ENCODE data around the gene IP6K2. TPM values are rescaled to one million over a fixed set of nuclear protein-coding genes. Genes with fewer than 3 reads are reported as not detected.

IP6K2 gene, protein sequence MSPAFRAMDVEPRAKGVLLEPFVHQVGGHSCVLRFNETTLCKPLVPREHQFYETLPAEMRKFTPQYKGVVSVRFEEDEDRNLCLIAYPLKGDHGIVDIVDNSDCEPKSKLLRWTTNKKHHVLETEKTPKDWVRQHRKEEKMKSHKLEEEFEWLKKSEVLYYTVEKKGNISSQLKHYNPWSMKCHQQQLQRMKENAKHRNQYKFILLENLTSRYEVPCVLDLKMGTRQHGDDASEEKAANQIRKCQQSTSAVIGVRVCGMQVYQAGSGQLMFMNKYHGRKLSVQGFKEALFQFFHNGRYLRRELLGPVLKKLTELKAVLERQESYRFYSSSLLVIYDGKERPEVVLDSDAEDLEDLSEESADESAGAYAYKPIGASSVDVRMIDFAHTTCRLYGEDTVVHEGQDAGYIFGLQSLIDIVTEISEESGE
- total RNA-seq = 28.7 and 62.6 TPM in 2 replicates

GRCh38 chr3:48716982-48717746, at the start of gene IP6K2:
IP6K2 (minus strand) TSS chr3:48717221; CDS start chr3:48695291, 21,930 bp downstream.

DNA sequence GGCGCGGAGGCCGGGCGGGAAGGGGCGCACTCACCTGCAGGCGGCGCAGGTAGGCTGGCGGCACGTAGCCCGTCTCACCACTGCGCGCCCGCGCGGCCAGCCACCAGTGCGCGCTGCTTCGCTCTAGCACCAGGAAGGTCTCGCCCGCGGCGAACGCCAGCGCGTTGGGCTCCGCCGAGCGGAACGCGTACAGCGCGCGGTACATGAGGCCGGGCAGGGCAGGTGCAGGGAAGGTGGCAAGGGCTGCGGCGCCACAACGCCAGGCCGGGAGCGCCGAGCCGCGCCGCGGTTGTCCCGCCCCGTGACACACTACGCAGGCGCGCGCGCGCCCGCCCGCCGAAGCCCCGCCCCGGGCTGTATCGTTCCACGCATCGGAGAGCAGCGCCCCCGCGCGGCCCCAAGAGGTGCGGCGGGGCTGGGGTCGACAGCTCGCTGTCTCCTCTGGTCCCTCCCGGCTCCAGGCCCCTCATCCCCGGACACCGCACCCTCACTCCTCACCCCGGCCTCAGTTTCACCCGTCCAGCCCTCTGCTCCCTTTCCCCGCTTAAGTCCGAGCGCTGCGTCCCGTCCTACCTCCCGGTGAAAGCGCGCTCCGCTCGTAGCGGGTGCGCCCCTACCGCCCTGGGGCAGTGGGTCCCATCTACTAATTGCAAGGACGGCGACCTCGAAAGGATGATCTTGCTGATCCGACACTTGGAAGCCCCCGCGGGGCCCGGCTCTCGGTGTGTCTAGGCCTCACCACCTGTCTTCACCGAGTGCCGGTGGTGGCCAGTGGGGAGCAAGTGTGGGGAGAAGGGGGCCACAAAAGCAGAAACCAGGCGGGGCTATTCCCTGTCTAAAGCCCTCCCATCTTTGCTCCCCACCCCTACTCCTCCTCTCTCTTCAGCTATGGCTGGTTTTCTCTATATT, 31.2 kb downstream of the IP6K2 start, which contains the start of gene NCKIPSD:
Gene NCKIPSD (minus strand): TSS at position 313 of the 909 bp plus-strand sequence. CDS start 108 bp downstream, at position 205.

GRCh38 chr3:48662753-48663488, 54.1 kb downstream of the IP6K2 start, which contains the start of gene CELSR3:
CELSR3 (minus strand) TSS chr3:48662886; CDS start chr3:48662634, 252 bp downstream.

Other genes starting within 250 kb of the IP6K2 start
- 93.1 and 126 TPM in 2 replicates for gene SHISA5, start 213.0 kb downstream of the IP6K2 start, total RNA-seq
- gene PFKFB4, start 160.4 kb downstream of the IP6K2 start, total RNA-seq = 1.4 and 1.5 TPM in 2 replicates
- gene UCN2, start 153.4 kb downstream of the IP6K2 start, total RNA-seq = not detected in 2 replicates
- 0.25 and 0.32 TPM in 2 replicates for gene COL7A1, start 121.9 kb downstream of the IP6K2 start, total RNA-seq
- 245 and 256 TPM in 2 replicates for gene UQCRC1, start 107.6 kb downstream of the IP6K2 start, total RNA-seq
- not detected in 2 replicates for gene TMEM89, start 95.5 kb downstream of the IP6K2 start, total RNA-seq
- 20.2 and 23.0 TPM in 2 replicates for gene SLC26A6, start 81.8 kb downstream of the IP6K2 start, total RNA-seq
- gene CELSR3, start 54.3 kb downstream of the IP6K2 start, total RNA-seq = 0.49 and 0.82 TPM in 2 replicates
- 4.7 and 7.9 TPM in 2 replicates for gene NCKIPSD, start 31.3 kb downstream of the IP6K2 start, total RNA-seq
- gene PRKAR2A, start 130.7 kb upstream of the IP6K2 start, total RNA-seq = 22.0 and 35.4 TPM in 2 replicates
- gene SLC25A20, start 181.7 kb upstream of the IP6K2 start, total RNA-seq = 19.3 and 31.0 TPM in 2 replicates
- gene ARIH2, start 201.6 kb upstream of the IP6K2 start, total RNA-seq = 36.6 and 102 TPM in 2 replicates